Measurements from ENCODE around the gene LTB4R.
A peak's percentile ranks its signal among the peaks of the same experiment; 100 is the strongest.

LTB4R gene

DNA sequence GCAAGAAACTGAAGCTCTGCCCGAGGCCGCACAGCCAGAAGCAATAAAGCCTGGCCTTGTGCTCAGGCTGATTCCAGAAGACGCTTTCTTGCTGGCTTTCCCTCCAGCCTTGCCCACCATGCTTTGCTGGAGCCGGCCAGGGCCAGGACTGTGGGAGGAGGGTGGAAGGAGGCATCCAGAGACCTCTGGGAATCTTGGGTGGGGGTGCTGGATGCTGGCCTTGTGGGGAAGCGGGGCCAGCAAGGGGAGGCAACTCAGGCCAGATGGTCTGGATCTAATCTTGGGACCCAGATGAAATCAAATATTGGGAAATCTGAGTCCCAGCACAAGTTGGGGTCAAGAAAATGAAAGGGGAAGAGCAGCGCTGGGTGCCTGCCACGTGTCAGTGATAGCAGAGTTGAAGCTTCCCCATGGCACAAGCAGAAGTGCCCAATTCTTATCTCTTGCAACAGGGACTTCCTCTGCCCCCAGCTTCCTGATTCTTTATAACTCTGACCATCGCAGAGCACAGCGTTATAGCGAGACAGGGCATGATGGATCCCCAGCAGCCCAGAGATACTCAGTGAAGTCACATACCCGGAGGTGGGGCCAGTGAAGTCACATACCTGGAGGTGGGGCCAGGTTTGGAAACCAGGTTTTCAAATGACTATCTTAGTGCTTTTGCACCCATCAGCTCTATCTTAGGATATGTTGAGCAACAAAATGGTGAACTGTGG is 33.5 kb upstream of the LTB4R start:
- TF ChIP-seq RAD21 (IDR thresholded peaks at IDR 0.05; ENCODE audit: low read depth) (no peak), TEAD4 (IDR thresholded peaks at IDR 0.05) (no peak), CREB1 (IDR thresholded peaks at IDR 0.05; ENCODE audit: low read depth) (no peak), NFIC (IDR thresholded peaks at IDR 0.05) (no peak), YY1 (IDR thresholded peaks at IDR 0.05; ENCODE audit: low read depth) (no peak), ZBTB7A (IDR thresholded peaks at IDR 0.05; ENCODE audit: low read depth) (no peak), TCF12 (IDR thresholded peaks at IDR 0.05; ENCODE audit: low read depth) (no peak), EP300 (IDR thresholded peaks at IDR 0.05; ENCODE audit: borderline replicate concordance) (no peak), CEBPB (IDR thresholded peaks at IDR 0.05) (no peak), EGR1 (IDR thresholded peaks at IDR 0.05) (no peak), TAF1 (IDR thresholded peaks at IDR 0.05; ENCODE audit: low read depth) (no peak), FOXM1 (IDR thresholded peaks at IDR 0.05; ENCODE audit: borderline replicate concordance, low read depth) (no peak)
- TF ChIP-seq, protein P1, sequence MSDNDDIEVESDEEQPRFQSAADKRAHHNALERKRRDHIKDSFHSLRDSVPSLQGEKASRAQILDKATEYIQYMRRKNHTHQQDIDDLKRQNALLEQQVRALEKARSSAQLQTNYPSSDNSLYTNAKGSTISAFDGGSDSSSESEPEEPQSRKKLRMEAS (IDR thresholded peaks at IDR 0.05), result no peak
- TF ChIP-seq, protein P2, sequence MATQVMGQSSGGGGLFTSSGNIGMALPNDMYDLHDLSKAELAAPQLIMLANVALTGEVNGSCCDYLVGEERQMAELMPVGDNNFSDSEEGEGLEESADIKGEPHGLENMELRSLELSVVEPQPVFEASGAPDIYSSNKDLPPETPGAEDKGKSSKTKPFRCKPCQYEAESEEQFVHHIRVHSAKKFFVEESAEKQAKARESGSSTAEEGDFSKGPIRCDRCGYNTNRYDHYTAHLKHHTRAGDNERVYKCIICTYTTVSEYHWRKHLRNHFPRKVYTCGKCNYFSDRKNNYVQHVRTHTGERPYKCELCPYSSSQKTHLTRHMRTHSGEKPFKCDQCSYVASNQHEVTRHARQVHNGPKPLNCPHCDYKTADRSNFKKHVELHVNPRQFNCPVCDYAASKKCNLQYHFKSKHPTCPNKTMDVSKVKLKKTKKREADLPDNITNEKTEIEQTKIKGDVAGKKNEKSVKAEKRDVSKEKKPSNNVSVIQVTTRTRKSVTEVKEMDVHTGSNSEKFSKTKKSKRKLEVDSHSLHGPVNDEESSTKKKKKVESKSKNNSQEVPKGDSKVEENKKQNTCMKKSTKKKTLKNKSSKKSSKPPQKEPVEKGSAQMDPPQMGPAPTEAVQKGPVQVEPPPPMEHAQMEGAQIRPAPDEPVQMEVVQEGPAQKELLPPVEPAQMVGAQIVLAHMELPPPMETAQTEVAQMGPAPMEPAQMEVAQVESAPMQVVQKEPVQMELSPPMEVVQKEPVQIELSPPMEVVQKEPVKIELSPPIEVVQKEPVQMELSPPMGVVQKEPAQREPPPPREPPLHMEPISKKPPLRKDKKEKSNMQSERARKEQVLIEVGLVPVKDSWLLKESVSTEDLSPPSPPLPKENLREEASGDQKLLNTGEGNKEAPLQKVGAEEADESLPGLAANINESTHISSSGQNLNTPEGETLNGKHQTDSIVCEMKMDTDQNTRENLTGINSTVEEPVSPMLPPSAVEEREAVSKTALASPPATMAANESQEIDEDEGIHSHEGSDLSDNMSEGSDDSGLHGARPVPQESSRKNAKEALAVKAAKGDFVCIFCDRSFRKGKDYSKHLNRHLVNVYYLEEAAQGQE (IDR thresholded peaks at IDR 0.05; ENCODE audit: low read depth), result no peak
- TF ChIP-seq, protein P3, sequence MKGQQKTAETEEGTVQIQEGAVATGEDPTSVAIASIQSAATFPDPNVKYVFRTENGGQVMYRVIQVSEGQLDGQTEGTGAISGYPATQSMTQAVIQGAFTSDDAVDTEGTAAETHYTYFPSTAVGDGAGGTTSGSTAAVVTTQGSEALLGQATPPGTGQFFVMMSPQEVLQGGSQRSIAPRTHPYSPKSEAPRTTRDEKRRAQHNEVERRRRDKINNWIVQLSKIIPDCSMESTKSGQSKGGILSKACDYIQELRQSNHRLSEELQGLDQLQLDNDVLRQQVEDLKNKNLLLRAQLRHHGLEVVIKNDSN (IDR thresholded peaks at IDR 0.05), result no peak

DNA sequence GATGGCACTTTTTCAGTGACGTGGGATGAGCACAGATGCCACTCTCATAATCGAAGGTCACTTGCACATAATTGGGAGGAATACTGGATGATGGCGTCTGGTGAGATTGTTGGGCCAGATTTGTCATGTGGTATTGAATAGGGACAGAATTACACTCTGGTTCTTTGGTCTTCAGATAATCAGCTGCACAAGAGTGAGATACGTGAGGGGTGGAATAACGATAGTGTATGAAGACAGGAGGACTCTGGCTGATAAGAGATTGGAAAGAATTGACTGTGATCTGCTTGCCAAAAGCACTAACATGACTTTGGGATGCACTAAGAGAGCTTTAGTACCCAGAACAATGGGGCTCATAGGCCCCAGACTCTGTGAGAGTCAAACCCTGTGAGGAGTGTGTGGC is 32.9 kb upstream of the LTB4R start:
- TF ChIP-seq TEAD4 (IDR thresholded peaks at IDR 0.05), result no peak
- no peak for TF ChIP-seq RAD21 (IDR thresholded peaks at IDR 0.05; ENCODE audit: low read depth)
- TF ChIP-seq TAF1 (IDR thresholded peaks at IDR 0.05; ENCODE audit: low read depth), result no peak
- TF ChIP-seq, protein P1 (IDR thresholded peaks at IDR 0.05), result no peak
- no peak for TF ChIP-seq YY1 (IDR thresholded peaks at IDR 0.05; ENCODE audit: low read depth)
- TF ChIP-seq, protein P2 (IDR thresholded peaks at IDR 0.05; ENCODE audit: low read depth), result no peak
- no peak for TF ChIP-seq NFIC (IDR thresholded peaks at IDR 0.05)
- TF ChIP-seq EGR1 (IDR thresholded peaks at IDR 0.05), result no peak
- TF ChIP-seq CEBPB (IDR thresholded peaks at IDR 0.05), result no peak
- TF ChIP-seq FOXM1 (IDR thresholded peaks at IDR 0.05; ENCODE audit: borderline replicate concordance, low read depth), result no peak
- TF ChIP-seq TCF12 (IDR thresholded peaks at IDR 0.05; ENCODE audit: low read depth), result no peak
- no peak for TF ChIP-seq EP300 (IDR thresholded peaks at IDR 0.05; ENCODE audit: borderline replicate concordance)
- TF ChIP-seq ZBTB7A (IDR thresholded peaks at IDR 0.05; ENCODE audit: low read depth), result no peak
- TF ChIP-seq, protein P3 (IDR thresholded peaks at IDR 0.05), result no peak
- TF ChIP-seq CREB1 (IDR thresholded peaks at IDR 0.05; ENCODE audit: low read depth), result no peak

DNA sequence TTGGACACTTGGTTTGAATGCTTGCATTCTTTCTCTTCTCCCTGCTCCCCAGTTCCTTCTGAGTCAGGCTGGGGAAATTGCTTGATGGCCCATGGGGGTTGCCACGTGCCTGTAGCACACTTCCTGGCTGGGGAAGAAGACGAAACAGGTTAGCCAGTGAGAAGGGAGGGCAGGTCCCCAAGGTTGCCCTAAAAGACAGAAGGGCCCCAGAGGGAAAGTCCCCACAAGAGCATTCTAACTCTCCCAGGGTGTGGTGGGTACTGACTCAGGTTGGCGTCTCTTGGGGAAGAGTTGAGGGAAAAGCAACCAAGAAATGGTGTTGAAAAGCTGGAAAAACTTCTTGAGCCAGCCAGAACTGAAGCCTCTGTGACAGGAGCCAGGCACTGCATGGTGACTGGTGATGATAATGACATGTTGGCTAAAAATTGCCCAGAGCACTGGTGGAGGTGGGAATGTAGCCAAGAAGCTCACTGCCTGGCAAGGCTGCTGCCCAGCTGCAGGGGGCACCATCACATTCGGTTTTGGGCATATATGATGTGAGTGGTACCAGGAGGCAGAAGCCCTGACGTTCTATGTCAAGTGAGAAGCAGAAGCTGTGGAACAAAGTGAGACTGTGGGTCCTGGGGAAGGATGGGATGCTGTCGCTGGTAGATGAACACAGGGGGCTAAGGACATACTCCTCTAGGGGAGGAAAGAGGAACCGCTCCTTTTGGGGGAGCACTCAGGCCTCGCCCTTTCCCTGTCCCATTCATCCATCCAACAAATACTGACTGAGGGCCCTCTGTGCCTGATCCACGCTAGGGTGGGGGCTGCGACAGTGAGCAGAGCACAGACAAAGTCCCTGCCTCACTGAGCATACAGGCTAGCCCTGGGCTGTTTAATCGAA is 31.8 kb upstream of the LTB4R start:
- TF ChIP-seq NFIC (IDR thresholded peaks at IDR 0.05) (0 out of 2 replicates have a peak, but pooled peaks have one; percentile 10), CREB1 (IDR thresholded peaks at IDR 0.05; ENCODE audit: low read depth) (no peak)

DNA sequence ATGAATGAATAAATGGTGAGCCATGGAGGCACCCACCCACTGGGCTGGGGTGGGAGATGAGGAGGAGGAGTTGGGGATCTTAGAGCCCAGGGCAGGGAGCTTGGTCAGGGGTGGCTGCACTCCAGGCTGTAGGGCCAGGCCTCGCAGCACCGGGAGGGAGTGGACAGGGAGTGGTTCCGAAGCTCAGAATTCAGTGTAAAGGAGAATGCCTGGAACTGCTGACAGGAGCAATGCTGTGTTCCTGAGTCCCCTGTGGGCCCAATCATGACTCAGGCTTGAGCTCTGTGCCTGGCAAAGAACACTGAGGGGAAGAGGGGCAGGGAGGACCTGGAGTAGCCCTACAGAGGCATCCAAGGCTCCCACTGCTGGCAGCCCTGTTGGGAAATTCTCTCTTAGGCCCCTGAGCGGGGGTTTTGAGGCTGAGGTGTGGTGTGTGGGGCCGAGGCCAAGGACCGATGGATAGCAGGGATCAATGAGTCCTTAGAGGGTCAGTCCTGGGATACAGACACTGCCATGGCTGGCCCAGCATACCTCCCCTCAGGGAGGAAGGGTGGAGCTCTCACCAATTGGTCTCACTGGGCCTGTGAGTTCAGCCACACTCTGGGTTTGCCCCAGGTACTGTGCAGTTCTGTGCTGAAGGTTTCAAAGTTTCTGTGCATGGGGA is 30.4 kb upstream of the LTB4R start:
- TF ChIP-seq, protein P2 (IDR thresholded peaks at IDR 0.05; ENCODE audit: low read depth), result no peak
- TF ChIP-seq TAF1 (IDR thresholded peaks at IDR 0.05; ENCODE audit: low read depth) (no peak), EP300 (IDR thresholded peaks at IDR 0.05; ENCODE audit: borderline replicate concordance) (no peak), RAD21 (IDR thresholded peaks at IDR 0.05; ENCODE audit: low read depth) (no peak), CEBPB (IDR thresholded peaks at IDR 0.05) (no peak), CREB1 (IDR thresholded peaks at IDR 0.05; ENCODE audit: low read depth) (no peak), ZBTB7A (IDR thresholded peaks at IDR 0.05; ENCODE audit: low read depth) (no peak), NFIC (IDR thresholded peaks at IDR 0.05) (no peak), TCF12 (IDR thresholded peaks at IDR 0.05; ENCODE audit: low read depth) (no peak), TEAD4 (IDR thresholded peaks at IDR 0.05) (no peak), YY1 (IDR thresholded peaks at IDR 0.05; ENCODE audit: low read depth) (no peak), EGR1 (IDR thresholded peaks at IDR 0.05) (no peak)
- TF ChIP-seq, protein P1 (IDR thresholded peaks at IDR 0.05), result no peak
- TF ChIP-seq, protein P3 (IDR thresholded peaks at IDR 0.05), result no peak

Measured in Ishikawa (cell line).